Measurements from ENCODE around the gene ATP13A2.

- TF ChIP-seq, protein P1, sequence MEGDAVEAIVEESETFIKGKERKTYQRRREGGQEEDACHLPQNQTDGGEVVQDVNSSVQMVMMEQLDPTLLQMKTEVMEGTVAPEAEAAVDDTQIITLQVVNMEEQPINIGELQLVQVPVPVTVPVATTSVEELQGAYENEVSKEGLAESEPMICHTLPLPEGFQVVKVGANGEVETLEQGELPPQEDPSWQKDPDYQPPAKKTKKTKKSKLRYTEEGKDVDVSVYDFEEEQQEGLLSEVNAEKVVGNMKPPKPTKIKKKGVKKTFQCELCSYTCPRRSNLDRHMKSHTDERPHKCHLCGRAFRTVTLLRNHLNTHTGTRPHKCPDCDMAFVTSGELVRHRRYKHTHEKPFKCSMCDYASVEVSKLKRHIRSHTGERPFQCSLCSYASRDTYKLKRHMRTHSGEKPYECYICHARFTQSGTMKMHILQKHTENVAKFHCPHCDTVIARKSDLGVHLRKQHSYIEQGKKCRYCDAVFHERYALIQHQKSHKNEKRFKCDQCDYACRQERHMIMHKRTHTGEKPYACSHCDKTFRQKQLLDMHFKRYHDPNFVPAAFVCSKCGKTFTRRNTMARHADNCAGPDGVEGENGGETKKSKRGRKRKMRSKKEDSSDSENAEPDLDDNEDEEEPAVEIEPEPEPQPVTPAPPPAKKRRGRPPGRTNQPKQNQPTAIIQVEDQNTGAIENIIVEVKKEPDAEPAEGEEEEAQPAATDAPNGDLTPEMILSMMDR (IDR thresholded peaks at IDR 0.05 in 4 of 5, conservative IDR thresholded peaks at IDR 0.05 in 1 of 5) = no peak
- no peak for TF ChIP-seq POLR2A (IDR thresholded peaks at IDR 0.05)
Measured at GRCh38 chr1:16989676-16990391, 21.9 kb downstream of the ATP13A2 start.
